Epithelial cell of proximal tubule (primary cell): ENCODE measurements around the gene PLXNA2. TPM values are rescaled to one million over a fixed set of nuclear protein-coding genes. Genes with fewer than 3 reads are reported as not detected.
A peak's percentile ranks its signal among the peaks of the same experiment; 100 is the strongest.

ENCODE experiments used
- DNase-seq: peaks from one replicate; pipeline ENCODE4 v3.0.0-alpha.2; 2011; ENCODE audit warnings: low read depth
- H3K4me3 ChIP-seq: 2 replicates; pipeline ENCODE4 v1.5.1; 2011; ENCODE audit warnings: low read depth, mild to moderate bottlenecking, low read length
- total RNA-seq: library from RNA; depleted of rRNA; stranded (reverse); fragments of >200 nt; gene quantifications from 2 replicates; pipeline ENCODE4 v1.2.3, GENCODE V29; 2015
- TF ChIP-seq, protein P1 (sequence below): conservative IDR thresholded peaks from 2 replicates; pipeline ENCODE4 v1.5.1; 2012; ENCODE audit warnings: low read depth, mild to moderate bottlenecking, low read length

Gene PLXNA2
- total RNA-seq, 1 donor from 2014 or later: 5.7 TPM

DNA sequence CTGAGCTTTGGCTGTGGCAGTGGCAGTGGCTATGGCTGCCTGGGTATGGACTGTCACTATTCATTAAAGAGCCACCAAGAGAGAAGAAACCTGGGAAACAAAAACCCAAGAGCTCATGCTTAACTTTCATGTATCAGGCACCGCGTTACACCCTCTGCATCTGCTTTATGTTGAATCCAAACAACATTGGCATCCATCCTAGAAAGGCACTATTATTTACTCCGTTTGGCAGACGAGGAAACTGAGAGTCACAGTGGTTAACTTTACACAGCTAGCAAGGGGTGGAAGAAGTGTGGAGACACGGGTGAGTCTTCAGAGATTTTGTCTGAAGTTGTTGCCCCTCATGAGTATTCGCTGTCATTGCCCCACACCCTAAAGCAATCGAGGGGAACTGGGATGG is 63.8 kb downstream of the PLXNA2 start:
- no peak overlapping the region for H3K4me3 ChIP-seq
- no peak for DNase-seq
- TF ChIP-seq, protein P1, sequence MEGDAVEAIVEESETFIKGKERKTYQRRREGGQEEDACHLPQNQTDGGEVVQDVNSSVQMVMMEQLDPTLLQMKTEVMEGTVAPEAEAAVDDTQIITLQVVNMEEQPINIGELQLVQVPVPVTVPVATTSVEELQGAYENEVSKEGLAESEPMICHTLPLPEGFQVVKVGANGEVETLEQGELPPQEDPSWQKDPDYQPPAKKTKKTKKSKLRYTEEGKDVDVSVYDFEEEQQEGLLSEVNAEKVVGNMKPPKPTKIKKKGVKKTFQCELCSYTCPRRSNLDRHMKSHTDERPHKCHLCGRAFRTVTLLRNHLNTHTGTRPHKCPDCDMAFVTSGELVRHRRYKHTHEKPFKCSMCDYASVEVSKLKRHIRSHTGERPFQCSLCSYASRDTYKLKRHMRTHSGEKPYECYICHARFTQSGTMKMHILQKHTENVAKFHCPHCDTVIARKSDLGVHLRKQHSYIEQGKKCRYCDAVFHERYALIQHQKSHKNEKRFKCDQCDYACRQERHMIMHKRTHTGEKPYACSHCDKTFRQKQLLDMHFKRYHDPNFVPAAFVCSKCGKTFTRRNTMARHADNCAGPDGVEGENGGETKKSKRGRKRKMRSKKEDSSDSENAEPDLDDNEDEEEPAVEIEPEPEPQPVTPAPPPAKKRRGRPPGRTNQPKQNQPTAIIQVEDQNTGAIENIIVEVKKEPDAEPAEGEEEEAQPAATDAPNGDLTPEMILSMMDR: no peak

DNA sequence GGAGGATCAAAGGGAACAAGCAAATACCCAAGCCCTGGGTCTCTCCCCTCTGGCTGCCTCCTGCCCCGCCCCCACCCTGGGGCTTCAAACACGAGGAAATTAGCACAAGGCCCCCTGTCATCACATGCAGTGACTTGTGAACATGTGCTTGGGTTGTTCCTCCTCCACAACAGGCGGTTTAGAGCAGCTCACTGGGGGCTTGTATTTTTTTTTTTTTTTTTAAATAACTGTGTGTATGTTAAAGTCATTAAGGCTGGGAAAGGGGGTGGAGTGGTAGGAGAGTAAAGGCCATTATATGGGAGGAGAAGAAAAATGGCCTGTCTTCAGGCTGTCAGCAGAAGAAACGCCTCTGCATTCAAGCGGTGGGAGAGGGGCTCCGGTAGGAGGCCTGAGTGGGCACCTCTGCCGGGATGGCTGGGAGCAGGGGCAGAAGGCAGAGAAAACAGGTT is 64.2 kb downstream of the PLXNA2 start:
- DNase-seq: no peak
- no peak overlapping the region for H3K4me3 ChIP-seq
- TF ChIP-seq, protein P1: no peak

DNA sequence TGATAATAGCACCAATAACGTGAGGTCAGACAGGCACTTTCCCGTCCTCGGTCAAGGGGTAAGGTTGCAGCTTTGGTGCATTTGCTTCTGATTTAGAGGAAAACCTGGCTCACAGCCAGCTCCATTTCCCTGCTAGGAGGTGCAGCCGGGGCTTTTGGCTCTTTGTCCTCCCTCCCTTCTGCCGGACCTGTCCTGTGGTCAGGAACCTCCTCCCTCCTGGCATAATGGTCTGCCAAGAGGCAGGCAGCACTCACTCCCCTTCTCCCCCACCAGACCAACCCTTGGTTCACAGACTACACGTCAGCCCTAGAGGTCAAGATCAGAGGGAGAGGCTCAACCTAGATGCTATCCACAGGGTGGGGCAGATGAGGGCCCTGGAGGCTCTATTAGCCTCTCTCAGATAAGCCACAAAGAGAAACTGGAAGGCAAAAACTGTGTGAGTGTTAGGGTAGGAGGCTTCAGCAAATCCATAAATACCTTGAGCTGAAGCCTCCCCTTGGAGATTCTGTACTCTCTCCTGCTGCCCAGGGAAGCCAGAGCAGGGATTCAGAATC is 64.8 kb downstream of the PLXNA2 start:
- TF ChIP-seq, protein P1: no peak
- no peak overlapping the region for H3K4me3 ChIP-seq
- no peak for DNase-seq

DNA sequence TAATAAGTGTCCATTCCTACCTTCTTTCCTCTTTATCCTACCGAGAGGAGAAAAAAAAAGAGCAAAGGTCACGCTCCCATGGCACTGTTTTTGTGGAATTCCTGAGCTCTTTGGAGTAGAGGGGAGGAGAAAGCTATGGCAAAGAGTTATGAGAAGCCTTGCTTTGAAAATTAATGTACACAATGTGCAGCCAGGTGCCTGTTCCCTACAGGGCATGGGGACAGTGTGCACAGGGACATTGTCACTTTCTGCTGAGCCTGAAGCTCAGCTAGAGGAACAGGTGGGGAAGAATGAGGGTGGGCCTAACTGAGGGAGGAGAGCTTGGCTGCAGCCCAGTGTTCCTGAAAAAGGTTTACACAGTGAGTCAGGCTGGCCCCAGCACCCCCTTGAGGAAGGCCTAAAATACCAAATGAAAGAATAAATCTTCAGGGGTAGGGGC is 66.1 kb downstream of the PLXNA2 start:
- TF ChIP-seq, protein P1: no peak
- H3K4me3 ChIP-seq: no peak overlapping the region
- DNase-seq: no peak

DNA sequence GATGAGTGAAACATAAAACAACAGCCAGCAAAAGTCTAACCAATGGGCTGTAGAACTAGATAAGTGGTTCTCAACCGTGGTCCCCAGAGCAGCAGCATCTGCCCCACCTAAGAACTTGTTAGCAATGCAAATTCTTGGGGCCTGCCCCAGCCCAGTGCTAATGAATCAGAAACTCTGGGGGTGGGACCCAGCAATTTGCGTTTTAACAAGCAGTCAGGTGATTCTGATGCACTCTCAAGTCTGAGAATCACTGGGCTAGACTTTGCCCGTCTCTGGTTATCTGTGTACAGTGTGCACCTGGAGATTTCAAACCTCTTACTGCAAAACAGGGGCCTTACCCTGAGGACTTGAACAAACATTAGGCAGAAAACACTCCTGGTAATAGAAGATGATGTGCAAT is 66.5 kb downstream of the PLXNA2 start:
- TF ChIP-seq, protein P1: no peak
- DNase-seq: peak; percentile 30
- no peak overlapping the region for H3K4me3 ChIP-seq

DNA sequence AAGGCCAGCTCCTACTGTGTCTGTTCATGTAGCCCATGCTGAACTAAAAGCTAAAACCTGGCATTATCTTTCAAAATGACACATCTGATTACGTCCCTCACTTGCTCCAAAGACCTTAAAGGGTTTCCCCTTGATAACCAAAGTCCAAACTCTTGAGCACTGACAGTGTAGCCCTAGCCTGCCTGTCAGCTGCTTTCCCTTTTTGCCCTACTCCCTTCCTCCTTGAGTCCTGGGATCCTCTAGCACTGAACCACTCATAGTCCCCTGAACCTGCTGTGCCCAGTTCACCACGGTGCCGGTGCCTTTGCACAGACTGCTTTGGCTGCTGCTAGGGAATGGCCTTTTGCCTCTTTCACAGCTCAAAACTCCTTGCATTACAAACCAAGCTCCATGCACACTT is 67.5 kb downstream of the PLXNA2 start:
- no peak overlapping the region for H3K4me3 ChIP-seq
- TF ChIP-seq, protein P1: no peak
- no peak for DNase-seq

DNA sequence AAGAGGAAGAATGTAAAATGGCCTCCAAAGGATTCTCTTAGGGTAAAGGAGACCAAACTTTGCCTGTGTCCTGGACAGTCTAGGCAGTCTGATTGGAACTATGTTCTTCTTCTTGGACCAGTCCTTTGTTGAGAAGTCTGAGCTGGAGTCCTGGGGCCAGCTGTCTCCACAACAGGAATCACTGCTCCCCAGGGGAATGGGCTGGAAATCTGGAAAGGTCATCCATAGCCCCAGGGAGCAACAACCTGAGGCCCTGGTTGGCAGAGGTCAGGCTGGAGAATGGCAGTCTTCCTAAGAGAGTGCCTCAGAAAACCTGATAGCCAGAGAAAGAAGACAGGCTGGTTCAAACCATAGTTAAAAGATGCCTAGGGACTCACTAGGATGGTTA is 68.7 kb downstream of the PLXNA2 start:
- TF ChIP-seq, protein P1: no peak
- no peak overlapping the region for H3K4me3 ChIP-seq

More for the DNA sequence above, 68.7 kb downstream of the PLXNA2 start:
- no peak for DNase-seq
